Type B pancreatic cell (in vitro differentiated cells): ENCODE measurements around the gene GPR180. TPM values are rescaled to one million over a fixed set of nuclear protein-coding genes. Genes with fewer than 3 reads are reported as not detected.
A peak's percentile ranks its signal among the peaks of the same experiment; 100 is the strongest.

ENCODE experiments used
- DNase-seq: peaks from one replicate; pipeline ENCODE4 v3.0.0; 2021; ENCODE audit warnings: mixed read lengths; ENCODE audit not compliant: unreplicated experiment; ENCODE audit errors: extremely low spot score
- H3K27ac Mint-ChIP-seq: 2 replicates; pipeline ENCODE4 v1.8.0; 2021; ENCODE audit warnings: mild to moderate bottlenecking, mixed read lengths
- H3K27me3 Mint-ChIP-seq: 2 replicates; pipeline ENCODE4 v1.8.0; 2021; ENCODE audit warnings: mixed read lengths
- H3K36me3 Mint-ChIP-seq: 2 replicates; pipeline ENCODE4 v1.8.0; 2021; ENCODE audit warnings: mixed read lengths
- H3K4me1 Mint-ChIP-seq: one replicate; pipeline ENCODE4 v1.8.0; 2021; ENCODE audit warnings: mixed read lengths; ENCODE audit not compliant: unreplicated experiment
- H3K4me3 Mint-ChIP-seq: 2 replicates; pipeline ENCODE4 v1.8.0; 2021; ENCODE audit warnings: mild to moderate bottlenecking, mixed read lengths
- H3K9me3 Mint-ChIP-seq: 2 replicates; pipeline ENCODE4 v1.8.0; 2021; ENCODE audit warnings: mixed read lengths
- CTCF ChIP-seq: fragments of 200-600 bp; sonication (generic); conservative IDR thresholded peaks from 2 replicates; pipeline ENCODE4 v1.5.0; 2021; ENCODE audit warnings: antibody characterized with exemption, mild to moderate bottlenecking
- long read RNA-seq: library from polyadenylated mRNA; unstranded; transcript quantifications from one replicate; pipeline ENCODE4 v2.0.0, GENCODE V29; 2020
- total RNA-seq: library from RNA; stranded (reverse); gene quantifications from 2 replicates; pipeline ENCODE4 v1.2.1, GENCODE V29; 2021; ENCODE audit warnings: low replicate concordance

The GPR180 gene
- total RNA-seq: 6.1 and 6.6 TPM in 2 replicates
- long read RNA-seq, full-length matches to known transcripts: 11 of 16 reads
- long read RNA-seq, partial matches to known transcripts: 2 of 16 reads
- long read RNA-seq, other reads (novel, unspliced or antisense): 3 of 16 reads

DNA sequence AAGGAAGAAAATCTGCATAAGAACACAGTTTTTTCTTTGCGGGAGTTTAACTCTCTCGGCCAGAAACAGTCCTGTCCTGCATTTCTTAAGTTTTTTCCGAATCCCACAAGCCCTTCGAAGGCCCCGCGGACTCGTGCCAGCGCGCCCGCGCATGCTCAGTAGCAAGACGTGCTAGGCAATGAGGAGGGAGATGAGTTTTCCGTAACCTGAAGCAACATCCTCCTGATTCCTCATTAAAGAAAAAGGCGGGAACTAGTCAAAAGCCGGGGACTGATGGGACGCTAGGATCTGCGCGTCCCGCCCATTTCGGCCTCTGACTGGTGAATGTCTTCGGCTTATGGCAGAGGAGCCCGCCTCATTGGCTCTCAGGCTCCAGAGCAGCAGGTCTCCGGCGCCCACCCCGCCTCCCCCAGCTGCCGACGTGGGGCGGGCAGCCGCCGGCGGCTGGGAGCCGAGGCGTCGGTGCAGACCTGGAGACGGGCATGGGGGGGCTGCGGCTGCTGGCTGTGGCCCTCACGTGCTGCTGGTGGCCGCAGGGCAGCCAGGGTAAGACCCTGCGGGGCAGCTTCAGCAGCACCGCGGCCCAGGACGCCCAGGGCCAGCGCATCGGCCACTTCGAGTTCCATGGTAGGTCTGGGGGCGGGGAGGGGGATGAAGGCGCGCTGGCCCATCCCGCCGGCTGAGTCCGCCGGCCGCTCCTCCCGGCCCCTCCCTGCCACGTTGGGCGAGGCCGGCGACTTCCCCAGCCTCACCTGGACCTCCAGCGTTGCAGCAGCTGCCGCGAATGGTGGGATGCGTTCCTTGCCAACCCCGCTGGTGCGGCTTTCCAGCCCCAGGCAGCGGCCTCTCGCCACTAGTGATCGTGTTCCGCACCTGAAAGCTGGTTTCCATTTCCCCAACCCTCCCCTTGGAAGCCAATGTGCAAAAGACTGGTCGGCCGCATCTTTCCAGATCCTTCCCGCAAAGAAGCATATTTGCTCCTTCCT lies at the start of gene GPR180:
GPR180 (plus strand) TSS at position 412 of the 986 bp plus-strand sequence; CDS start at position 483, 71 bp downstream.
- peaks cover 5% of the 10 kb centered on the region for H3K9me3 Mint-ChIP-seq
- H3K4me3 Mint-ChIP-seq: peak within 1 kb of the TSS; percentile 90
- H3K36me3 Mint-ChIP-seq: peaks cover 14% of the 10 kb centered on the region
- DNase-seq: peak; percentile 92
- peaks cover 8% of the 10 kb centered on the region for H3K4me1 Mint-ChIP-seq
- H3K27ac Mint-ChIP-seq: peak within 1 kb of the TSS; percentile 87
- H3K27me3 Mint-ChIP-seq: no peaks in the 10 kb centered on the region
- no peak for TF ChIP-seq CTCF

- H3K27ac Mint-ChIP-seq: no peak overlapping the region
- peaks cover 5% of the 10 kb centered on the region for H3K36me3 Mint-ChIP-seq
- H3K4me1 Mint-ChIP-seq: peaks cover 5% of the 10 kb centered on the region
- no peaks in the 10 kb centered on the region for H3K9me3 Mint-ChIP-seq
- H3K4me3 Mint-ChIP-seq: no peak overlapping the region
- DNase-seq: no peak
- H3K27me3 Mint-ChIP-seq: peaks cover 5% of the 10 kb centered on the region
- no peak for TF ChIP-seq CTCF
Observed at GRCh38 chr13:94552095-94552494, 49.6 kb upstream of the GPR180 start.

- H3K27me3 Mint-ChIP-seq: peaks cover 5% of the 10 kb centered on the region
- H3K27ac Mint-ChIP-seq: no peak overlapping the region
- DNase-seq: no peak
- peaks cover 5% of the 10 kb centered on the region for H3K36me3 Mint-ChIP-seq
- H3K4me1 Mint-ChIP-seq: peaks cover 5% of the 10 kb centered on the region
- H3K4me3 Mint-ChIP-seq: no peak overlapping the region
- TF ChIP-seq CTCF: no peak
- H3K9me3 Mint-ChIP-seq: no peaks in the 10 kb centered on the region
Observed at GRCh38 chr13:94553766-94554165, 47.9 kb upstream of the GPR180 start.

DNA sequence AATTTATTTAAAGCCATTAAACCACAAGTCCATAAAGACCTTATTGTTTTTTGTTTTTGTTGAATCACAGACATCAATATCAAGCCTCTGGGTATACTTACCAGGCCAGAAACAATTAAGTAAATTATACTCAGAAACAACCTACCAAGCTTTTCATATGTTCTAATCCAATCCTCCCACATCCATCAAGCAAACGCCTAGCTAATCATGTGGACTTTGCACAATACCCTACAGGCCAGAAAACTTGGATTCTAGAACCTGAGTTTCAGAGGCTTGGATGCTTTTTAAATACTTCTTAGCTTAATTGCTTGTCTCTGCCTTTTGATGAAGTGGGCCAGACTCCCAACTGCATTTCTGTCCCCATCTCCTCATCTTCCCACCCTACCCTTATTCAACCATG lies 45.6 kb upstream of the GPR180 start:
- no peak for DNase-seq
- Mint-ChIP-seq H3K4me1 (no peaks in the 10 kb centered on the region), H3K9me3 (no peaks in the 10 kb centered on the region), H3K4me3 (no peak overlapping the region), H3K27me3 (no peaks in the 10 kb centered on the region), H3K36me3 (no peaks in the 10 kb centered on the region), H3K27ac (no peak overlapping the region)
- no peak for TF ChIP-seq CTCF

GRCh38 chr13:94556621-94557020 lies 45.0 kb upstream of the GPR180 start:
- no peaks in the 10 kb centered on the region for H3K27me3 Mint-ChIP-seq
- no peaks in the 10 kb centered on the region for H3K9me3 Mint-ChIP-seq
- no peak overlapping the region for H3K27ac Mint-ChIP-seq
- H3K4me1 Mint-ChIP-seq: no peaks in the 10 kb centered on the region
- no peak overlapping the region for H3K4me3 Mint-ChIP-seq
- no peaks in the 10 kb centered on the region for H3K36me3 Mint-ChIP-seq
- no peak for DNase-seq
- TF ChIP-seq CTCF: no peak
